ENCODE measurements around the gene CD37. TPM values are rescaled to one million over a fixed set of nuclear protein-coding genes. Genes with fewer than 3 reads are reported as not detected.
"Not testable (repeated sequence)": the region's sequence is repeated elsewhere in the genome, so short reads cannot be mapped to it uniquely, and the experiment has no call there.

The CD37 gene
- polyA plus RNA-seq (2012; ENCODE audit: low read depth, missing spikeins) = 294 TPM

DNA sequence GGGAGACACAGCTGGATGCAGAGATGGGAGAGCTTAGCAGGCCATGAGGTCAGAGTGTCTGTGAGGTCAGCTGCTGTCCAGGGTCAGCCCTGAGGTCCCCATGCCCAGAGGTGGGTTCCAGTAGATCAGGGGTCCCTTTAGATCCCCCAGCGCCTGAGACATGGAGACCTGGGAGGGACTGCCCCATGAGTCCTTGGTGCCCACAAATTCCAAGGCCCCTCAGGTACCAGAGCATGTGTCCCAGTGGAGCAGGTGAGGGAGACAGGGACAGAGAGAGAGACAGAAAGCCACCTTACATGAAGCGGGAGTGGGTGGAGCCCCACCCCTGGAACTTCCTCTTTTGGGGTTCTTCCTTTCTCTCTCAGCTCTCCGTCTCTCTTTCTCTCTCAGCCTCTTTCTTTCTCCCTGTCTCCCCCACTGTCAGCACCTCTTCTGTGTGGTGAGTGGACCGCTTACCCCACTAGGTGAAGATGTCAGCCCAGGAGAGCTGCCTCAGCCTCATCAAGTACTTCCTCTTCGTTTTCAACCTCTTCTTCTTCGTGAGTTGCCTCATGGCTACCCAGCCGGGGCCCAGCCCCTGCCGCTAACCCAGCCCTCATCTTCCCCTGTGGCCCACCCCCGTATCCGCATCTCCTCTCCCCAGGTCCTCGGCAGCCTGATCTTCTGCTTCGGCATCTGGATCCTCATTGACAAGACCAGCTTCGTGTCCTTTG is at the start of gene CD37:
CD37 (plus strand) TSS at position 336 of the 713 bp plus-strand sequence; CDS start at position 471, 135 bp downstream.
- DNase-seq (ENCODE audit: insufficient read length, low spot score) (peak; percentile 58), FAIRE-seq (peak; percentile 81)
- TF ChIP-seq TAF1 (IDR thresholded peaks at IDR 0.05; ENCODE audit: low read depth, low read length) = peak; percentile 74
- peak; percentile 88 for TF ChIP-seq SPI1 (IDR thresholded peaks at IDR 0.05; ENCODE audit: low read depth, low read length)
- 0 out of 2 replicates have a peak, but pooled peaks have one; percentile 13 for TF ChIP-seq POU2F2 (IDR thresholded peaks at IDR 0.05; ENCODE audit: low read depth, low read length)
- TF ChIP-seq POLR2A (IDR thresholded peaks at IDR 0.05; ENCODE audit: low read depth, low read length) = peak; percentile 83
- no peak for TF ChIP-seq PAX5 (IDR thresholded peaks at IDR 0.05; ENCODE audit: insufficient read depth, low read length, severe bottlenecking)
- TF ChIP-seq POLR2AphosphoS5 (IDR thresholded peaks at IDR 0.05; ENCODE audit: low read depth, low read length) = peak; percentile 87

DNA sequence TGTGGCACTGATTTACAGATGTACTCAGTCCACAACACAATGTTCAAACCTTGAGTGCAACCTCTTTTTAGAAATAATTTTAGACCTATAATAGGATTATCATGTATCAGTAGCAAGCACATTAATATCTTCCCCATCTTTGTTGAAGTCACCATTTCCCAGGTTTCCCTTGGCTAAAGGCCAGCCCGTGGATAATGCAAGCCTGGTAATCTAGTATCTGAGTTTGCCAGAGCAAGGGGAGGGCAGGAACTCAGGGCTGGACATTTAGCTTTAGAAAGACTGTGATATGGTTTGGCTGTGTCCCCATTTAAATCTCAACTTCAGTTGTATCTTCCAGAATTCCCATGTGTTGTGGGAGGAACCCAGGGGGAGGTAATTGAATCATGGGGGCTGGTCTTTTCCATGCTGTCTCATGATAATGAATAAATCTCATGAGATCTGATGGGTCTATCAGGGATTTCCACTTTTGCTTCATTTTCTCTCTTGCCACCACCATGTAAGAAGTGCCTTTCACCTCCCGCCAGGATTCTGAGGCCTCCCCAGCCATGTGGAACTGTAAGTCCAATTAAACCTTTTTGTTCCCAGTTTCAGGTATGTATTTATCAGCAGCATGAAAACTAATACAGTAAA is 48.0 kb upstream of the CD37 start:
- TF ChIP-seq TAF1 (IDR thresholded peaks at IDR 0.05; ENCODE audit: low read depth, low read length) (no peak), POU2F2 (IDR thresholded peaks at IDR 0.05; ENCODE audit: low read depth, low read length) (no peak), POLR2AphosphoS5 (IDR thresholded peaks at IDR 0.05; ENCODE audit: low read depth, low read length) (no peak), SPI1 (IDR thresholded peaks at IDR 0.05; ENCODE audit: low read depth, low read length) (no peak), POLR2A (IDR thresholded peaks at IDR 0.05; ENCODE audit: low read depth, low read length) (no peak), PAX5 (IDR thresholded peaks at IDR 0.05; ENCODE audit: insufficient read depth, low read length, severe bottlenecking) (no peak)
- no peak for DNase-seq (ENCODE audit: insufficient read length, low spot score)
- FAIRE-seq = no peak

DNA sequence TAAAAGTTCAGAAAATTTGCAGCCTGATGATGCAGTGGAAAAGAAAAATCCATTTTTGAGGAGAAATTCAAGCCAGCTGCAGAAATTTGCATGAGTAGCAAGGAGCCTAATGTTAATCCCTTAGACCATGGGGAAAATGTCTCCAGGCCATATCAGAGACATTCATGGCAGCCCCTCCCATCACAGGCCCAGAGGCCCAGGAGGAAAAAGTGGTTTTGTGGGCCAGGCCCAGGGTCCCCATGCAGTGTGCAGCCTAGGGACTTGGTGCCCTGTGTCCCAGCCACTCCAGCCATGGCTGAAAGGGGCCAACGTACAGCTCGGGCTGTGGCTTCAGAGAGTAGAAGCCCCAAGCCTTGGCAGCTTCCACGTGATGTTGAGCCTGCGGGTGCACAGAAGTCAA is 47.0 kb upstream of the CD37 start:
- not testable (repeated sequence) for FAIRE-seq; DNase-seq (ENCODE audit: insufficient read length, low spot score)

DNA sequence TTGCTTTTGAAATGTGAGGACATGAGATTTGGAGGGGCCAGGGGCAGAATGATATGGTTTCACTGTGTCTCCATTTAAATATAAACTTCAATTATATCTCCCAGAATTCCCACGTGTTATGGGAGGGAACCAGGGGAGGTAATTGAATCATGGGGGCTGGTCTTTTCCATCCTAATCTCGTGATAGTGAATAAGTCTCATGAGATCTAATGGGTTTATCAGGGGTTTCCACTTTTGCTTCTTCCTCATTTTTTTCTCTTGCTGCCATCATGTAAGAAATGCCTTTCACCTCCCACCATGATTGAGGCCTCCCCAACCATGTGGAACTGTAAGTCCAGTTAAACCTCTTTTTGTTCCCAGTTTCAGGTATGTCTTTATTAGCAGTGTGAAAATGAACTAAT is 45.9 kb upstream of the CD37 start:
- not testable (repeated sequence) for DNase-seq (ENCODE audit: insufficient read length, low spot score); FAIRE-seq

DNA sequence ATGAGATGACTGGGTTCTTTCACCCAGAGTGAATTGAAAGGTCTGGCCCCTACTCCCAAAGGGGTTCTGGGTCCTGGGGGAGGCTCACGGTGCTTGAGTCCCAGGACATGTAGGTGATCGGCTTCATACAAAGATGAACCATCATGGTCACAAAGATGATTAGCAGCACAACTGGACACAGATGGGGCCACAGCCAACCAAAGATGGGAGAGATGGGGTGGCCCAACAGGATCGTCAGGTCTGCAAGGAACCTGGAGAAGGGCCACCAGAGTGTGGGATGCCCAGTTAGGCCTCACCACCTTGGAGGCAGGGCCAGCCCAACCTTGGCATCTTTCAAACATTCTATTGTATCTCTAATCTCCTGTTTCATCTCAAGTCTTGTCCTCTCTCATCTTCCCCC is 44.7 kb upstream of the CD37 start:
- no peak for FAIRE-seq
- DNase-seq (ENCODE audit: insufficient read length, low spot score) = no peak
- TF ChIP-seq POLR2A (IDR thresholded peaks at IDR 0.05; ENCODE audit: low read depth, low read length) (no peak), POU2F2 (IDR thresholded peaks at IDR 0.05; ENCODE audit: low read depth, low read length) (no peak), PAX5 (IDR thresholded peaks at IDR 0.05; ENCODE audit: insufficient read depth, low read length, severe bottlenecking) (no peak), TAF1 (IDR thresholded peaks at IDR 0.05; ENCODE audit: low read depth, low read length) (no peak)

- DNase-seq (ENCODE audit: insufficient read length, low spot score) (no peak), FAIRE-seq (no peak)
- TF ChIP-seq PAX5 (IDR thresholded peaks at IDR 0.05; ENCODE audit: insufficient read depth, low read length, severe bottlenecking) = no peak
- no peak for TF ChIP-seq TAF1 (IDR thresholded peaks at IDR 0.05; ENCODE audit: low read depth, low read length)
- TF ChIP-seq POU2F2 (IDR thresholded peaks at IDR 0.05; ENCODE audit: low read depth, low read length) = no peak
Measured at GRCh38 chr19:49294401-49294800, 40.8 kb upstream of the CD37 start.

- TF ChIP-seq TAF1 (IDR thresholded peaks at IDR 0.05; ENCODE audit: low read depth, low read length) (no peak), POLR2AphosphoS5 (IDR thresholded peaks at IDR 0.05; ENCODE audit: low read depth, low read length) (no peak), PAX5 (IDR thresholded peaks at IDR 0.05; ENCODE audit: insufficient read depth, low read length, severe bottlenecking) (no peak), SPI1 (IDR thresholded peaks at IDR 0.05; ENCODE audit: low read depth, low read length) (no peak), POU2F2 (IDR thresholded peaks at IDR 0.05; ENCODE audit: low read depth, low read length) (no peak), POLR2A (IDR thresholded peaks at IDR 0.05; ENCODE audit: low read depth, low read length) (no peak)
- FAIRE-seq = no peak
- DNase-seq (ENCODE audit: insufficient read length, low spot score) = no peak
Measured at GRCh38 chr19:49295208-49295880, 39.9 kb upstream of the CD37 start.

- FAIRE-seq (no peak), DNase-seq (ENCODE audit: insufficient read length, low spot score) (no peak)
- TF ChIP-seq TAF1 (IDR thresholded peaks at IDR 0.05; ENCODE audit: low read depth, low read length) (no peak), POLR2AphosphoS5 (IDR thresholded peaks at IDR 0.05; ENCODE audit: low read depth, low read length) (no peak), POLR2A (IDR thresholded peaks at IDR 0.05; ENCODE audit: low read depth, low read length) (no peak), PAX5 (IDR thresholded peaks at IDR 0.05; ENCODE audit: insufficient read depth, low read length, severe bottlenecking) (no peak), POU2F2 (IDR thresholded peaks at IDR 0.05; ENCODE audit: low read depth, low read length) (no peak), SPI1 (IDR thresholded peaks at IDR 0.05; ENCODE audit: low read depth, low read length) (no peak)
Measured at GRCh38 chr19:49297403-49297802, 37.8 kb upstream of the CD37 start.

- DNase-seq (ENCODE audit: insufficient read length, low spot score); FAIRE-seq: not testable (repeated sequence)
Measured at GRCh38 chr19:49298653-49299052, 36.6 kb upstream of the CD37 start.

- FAIRE-seq = peak; percentile 98
- DNase-seq (ENCODE audit: insufficient read length, low spot score) = peak; percentile 70
- TF ChIP-seq SPI1 (IDR thresholded peaks at IDR 0.05; ENCODE audit: low read depth, low read length) = peak; percentile 41; the same call in 1 of the 2 replicates
- no peak for TF ChIP-seq PAX5 (IDR thresholded peaks at IDR 0.05; ENCODE audit: insufficient read depth, low read length, severe bottlenecking)
- no peak for TF ChIP-seq POLR2AphosphoS5 (IDR thresholded peaks at IDR 0.05; ENCODE audit: low read depth, low read length)
- TF ChIP-seq TAF1 (IDR thresholded peaks at IDR 0.05; ENCODE audit: low read depth, low read length) = no peak
- TF ChIP-seq POU2F2 (IDR thresholded peaks at IDR 0.05; ENCODE audit: low read depth, low read length) = no peak
- no peak for TF ChIP-seq POLR2A (IDR thresholded peaks at IDR 0.05; ENCODE audit: low read depth, low read length)
Measured at GRCh38 chr19:49301165-49301865, 33.9 kb upstream of the CD37 start.

All from GM12891 (cell line).